K562 (cell line): Measurements from ENCODE around the gene TUBG2. TPM values are rescaled to one million over a fixed set of nuclear protein-coding genes. Genes with fewer than 3 reads are reported as not detected.

Experiments used
- ATAC-seq: fragments of 200-7000 bp; cut with Tn5 transposase; 3 replicates; pipeline ENCODE4 v1.9.1; 2020; ENCODE audit warnings: moderate library complexity
- BruUV-seq: library from RNA; stranded (reverse); fragments of 400-500 nt; replicated peaks from 2 replicates; lab custom pipeline; 2021; lab: Mats Ljungman, UMichigan
- CTCF ChIA-PET: fragments of 300-600 bp; formaldehyde crosslinking; extraction: SDS; loops from one replicate; lab custom pipeline; 2021; ENCODE audit warnings: low intra/inter-chr PET ratio; lab: Yijun Ruan, JAX
- POLR2A ChIA-PET: fragments of 300-600, 350-650 bp; sonication (Branson Sonifier 250); formaldehyde crosslinking; extraction: SDS; loops from one replicate; lab custom pipeline; 2021; ENCODE audit warnings: antibody characterized with exemption, inconsistent platforms; lab: Yijun Ruan, JAX
- DNase-seq, 4 experiments: peaks; one replicate each; pipeline versions ENCODE4 v3.0.0 to v3.0.0-alpha.2; 2011 to 2018; ENCODE audit warnings: low spot score in 3 of 4, mixed read lengths in 3 of 4; ENCODE audit errors: extremely low read depth in 1 of 4
- FAIRE-seq: peaks from 2 replicates; lab custom pipeline; 2011; peaks lifted over from hg19 to GRCh38; lab: Jason Lieb, UNC
- H2AFZ ChIP-seq: 2 replicates; pipeline ENCODE4 v1.6.0; 2011; ENCODE audit warnings: low read depth, low read length, control low read depth, inconsistent platforms
- H3K27ac ChIP-seq: fragments of 200-600 bp; 3 replicates; pipeline ENCODE4 v1.8.0; 2011; ENCODE audit warnings: low read depth, mild to moderate bottlenecking, control low read depth, inconsistent platforms, low read length, moderate library complexity, mixed read lengths; ENCODE audit errors: extremely low read depth
- H3K27me3 ChIP-seq, 2 experiments: fragments of 300-600 bp in 1 of 2; 2 replicates in 1 of 2; 3 replicates in 1 of 2; pipeline versions ENCODE4 v1.6.0 to v1.8.0; 2011; ENCODE audit warnings: inconsistent platforms in 2 of 2, low read length in 2 of 2, mild to moderate bottlenecking in 1 of 2, mixed read lengths in 1 of 2, moderate library complexity in 1 of 2; ENCODE audit not compliant: control insufficient read depth in 2 of 2, insufficient read depth in 2 of 2
- H3K36me3 ChIP-seq: fragments of 300-600 bp; 3 replicates; pipeline ENCODE4 v1.8.0; 2011; ENCODE audit warnings: mild to moderate bottlenecking, low read length, inconsistent platforms; ENCODE audit not compliant: control insufficient read depth, insufficient read depth
- H3K4me1 ChIP-seq, 2 experiments: fragments of 200-600 bp in 1 of 2; replicated peaks in 1 of 2; 2 replicates in 1 of 2; 3 replicates in 1 of 2; pipeline versions ENCODE4 v1.5.1 to v1.8.0; 2011; ENCODE audit warnings: inconsistent platforms in 2 of 2, low read length in 2 of 2, mild to moderate bottlenecking in 1 of 2, mixed read lengths in 1 of 2, moderate library complexity in 1 of 2; ENCODE audit not compliant: control insufficient read depth in 2 of 2, insufficient read depth in 2 of 2
- H3K4me2 ChIP-seq: 2 replicates; pipeline ENCODE4 v1.6.1; 2011; ENCODE audit warnings: low read length, control low read depth, inconsistent platforms, mixed read lengths; ENCODE audit not compliant: insufficient read depth
- H3K4me3 ChIP-seq: fragments of 200-600 bp; sonication (generic), shearing (Covaris generic); 2 replicates; pipeline ENCODE4 v1.5.1; 2016; ENCODE audit warnings: control low read depth, inconsistent platforms
- H3K79me2 ChIP-seq: fragments of 200-600 bp; 3 replicates; pipeline ENCODE4 v1.8.0; 2011; ENCODE audit warnings: low read length, inconsistent platforms; ENCODE audit not compliant: control insufficient read depth, insufficient read depth
- H3K9ac ChIP-seq, 2 experiments: 2 replicates each; pipeline versions ENCODE4 v1.6.0 to v1.6.1; 2011; ENCODE audit warnings: low read depth in 2 of 2, low read length in 2 of 2, control low read depth in 1 of 2, inconsistent platforms in 1 of 2, mild to moderate bottlenecking in 1 of 2, mixed read lengths in 1 of 2; ENCODE audit not compliant: insufficient read depth in 1 of 2
- H3K9me1 ChIP-seq: one replicate; pipeline ENCODE4 v1.6.0; 2011; ENCODE audit warnings: inconsistent platforms, mild to moderate bottlenecking, low read length, moderate library complexity; ENCODE audit not compliant: control insufficient read depth, insufficient read depth
- H3K9me3 ChIP-seq: replicated peaks from 2 replicates; pipeline ENCODE4 v1.5.1; 2011; ENCODE audit warnings: low read depth, low read length, inconsistent platforms; ENCODE audit not compliant: control insufficient read depth, insufficient read depth
- H4K20me1 ChIP-seq: replicated peaks from 2 replicates; pipeline ENCODE4 v1.6.1; 2011; ENCODE audit warnings: low read length, inconsistent platforms, mixed read lengths; ENCODE audit not compliant: control insufficient read depth, insufficient read depth
- BCL6 ChIP-seq: fragments of 250-450 bp; sonication (Bioruptor Pico); IDR thresholded peaks from 2 replicates; pipeline ENCODE4 v1.4.0; 2020
- E2F3 ChIP-seq: fragments of 250-450 bp; sonication (Bioruptor Pico); IDR thresholded peaks from 2 replicates; pipeline ENCODE4 v1.4.0; 2020; ENCODE audit warnings: mild to moderate bottlenecking
- E2F4 ChIP-seq: sonication (generic); formaldehyde crosslinking; IDR thresholded peaks from 2 replicates; pipeline ENCODE4 v1.8.0; 2022; ENCODE audit warnings: mild to moderate bottlenecking, low read depth, missing genetic modification reagents
- FOXM1 ChIP-seq, 2 experiments: fragments of 450-650 bp in 1 of 2; sonication (generic) in 1 of 2; formaldehyde crosslinking in 1 of 2; IDR thresholded peaks; 2 replicates each; pipeline versions ENCODE4 v1.6.1 to v1.9.0; 2017 to 2022; ENCODE audit warnings: low read depth in 2 of 2, mild to moderate bottlenecking in 2 of 2, missing genetic modification reagents in 1 of 2, moderate library complexity in 1 of 2
- FOXP1 ChIP-seq: sonication (generic); formaldehyde crosslinking; IDR thresholded peaks from 2 replicates; pipeline ENCODE4 v1.8.0; 2022; ENCODE audit warnings: mild to moderate bottlenecking, missing genetic modification reagents
- MXI1 ChIP-seq: IDR thresholded peaks from 2 replicates; pipeline ENCODE4 v1.6.1; 2011; ENCODE audit warnings: low read depth, mild to moderate bottlenecking, improper control_type of control experiment, low read length
- PHF21A ChIP-seq: fragments of 450-650 bp; IDR thresholded peaks from 2 replicates; pipeline ENCODE4 v1.6.1; 2017; ENCODE audit warnings: low read depth, borderline replicate concordance
- RNF219 ChIP-seq: fragments of 250-450 bp; sonication (Bioruptor Pico); IDR thresholded peaks from 2 replicates; pipeline ENCODE4 v1.5.0; 2022; ENCODE audit warnings: mild to moderate bottlenecking
- ZNF592 ChIP-seq: fragments of 450-650 bp; IDR thresholded peaks from 2 replicates; pipeline ENCODE4 v1.6.1; 2017; ENCODE audit warnings: antibody characterized with exemption, mild to moderate bottlenecking
- WGBS: fragments of 100-300 bp; shearing (Covaris generic); methylation state at CpG from one replicate; pipeline ENCODE4 v1.1.6; 2016; ENCODE audit warnings: low coverage, mixed read lengths; ENCODE audit not compliant: insufficient coverage; ENCODE audit errors: missing lambda C conversion rate; 5-methylcytosine and 5-hydroxymethylcytosine counted together
- in situ Hi-C: fragments of 300-500 bp; cut with MboI; formaldehyde crosslinking; loops from 4 replicates; pipeline ENCODE4 v1.15.0; 2018; ENCODE audit warnings: inconsistent platforms, mixed read lengths
- intact Hi-C: fragments of 100-400 bp; cut with micrococcal nuclease; formaldehyde crosslinking; loops from 2 replicates; pipeline ENCODE4 v1.14.2; 2022
- polyA plus RNA-seq, 8 experiments: library from polyadenylated mRNA; depleted of rRNA in 4 of 8; stranded (reverse) in 5 of 8; unstranded in 3 of 8; fragments of >200 nt; fragmentation: Nextera tagmentation in 2 of 8; fragmentation: Illumina TruSeq in 1 of 8; extraction: Ambion mirVana in 2 of 8; extraction: Trizol in 1 of 8; gene quantifications; 2 replicates each; pipeline versions ENCODE4 v1.2.1 to v1.2.3, GENCODE V29; 2011 to 2014; ENCODE audit warnings: inconsistent platforms in 1 of 8, missing spikeins in 1 of 8
- total RNA-seq, 7 experiments: library from RNA; depleted of rRNA in 6 of 7; stranded (reverse); fragments of >200 nt in 6 of 7; fragmentation: Illumina TruSeq in 2 of 7; extraction: Trizol in 2 of 7; gene quantifications; 2 replicates each; pipeline versions ENCODE4 v1.2.1 to v1.2.3, GENCODE V29; 2011 to 2021; ENCODE audit warnings: low replicate concordance in 1 of 7

Gene TUBG2
- total and polyA plus RNA-seq, 9 of the 15 experiments (the other 6 are each of a cell fraction or from before 2014, with no cell fraction given): 0.09 to 0.80 (median 0.24) TPM; not detected in 2

GRCh38 chr17:42708588-42708987, 49.5 kb downstream of the TUBG2 start:
- in situ Hi-C loops: no loop called here
- Histone ChIP-seq H3K79me2 (no peaks in the 10 kb centered on the region), H3K36me3 (peaks cover 81% of the 10 kb centered on the region), H4K20me1 (no peaks in the 10 kb centered on the region), H3K27me3 (no peaks in the 10 kb centered on the region), H3K4me1 (peaks cover 0 to 5% of the 10 kb centered on the region in 2 experiments; a peak in 1 of 5 replicates), H3K9ac (no peak overlapping the region; a peak in 1 of 4 replicates), H3K4me3 (no peak overlapping the region), H3K9me3 (no peaks in the 10 kb centered on the region), H3K27ac (no peak overlapping the region), H3K4me2 (no peak overlapping the region), H3K9me1 (no peaks in the 10 kb centered on the region), H2AFZ (no peak overlapping the region)
- ChIA-PET POLR2A (interaction anchor here (0.7 to 2.6 kb wide), 6 partner anchors 9 to 131 kb away, joined by 3 to 17 read pairs (median 3); partner anchors contain the start of gene PSMC3IP), CTCF (no interaction called here)
- DNase-seq: no peak
- TF ChIP-seq RNF219 (CRISPR knock-in tag) (no peak), MXI1 (no peak), E2F4 (CRISPR knock-in tag) (no peak), PHF21A (no peak), ZNF592 (no peak), FOXM1 (IDR thresholded peaks at IDR 0.05; ENCODE audit: low read depth) (no peak), FOXM1 (CRISPR knock-in tag; IDR thresholded peaks at IDR 0.05; ENCODE audit: low read depth) (no peak), E2F3 (CRISPR knock-in tag) (no peak), BCL6 (CRISPR knock-in tag) (no peak), FOXP1 (CRISPR knock-in tag) (no peak)
- 80% methylated on average over 3 of the region's 3 CpGs for WGBS
- ATAC-seq: no peak
- BruUV-seq: no TSS peak
- intact Hi-C loops: no loop called here
- FAIRE-seq: no peak
